HG03469 (cell line): Measurements from ENCODE around the gene NFE2L1.

Experiments used
- ATAC-seq: cut with Tn5 transposase; IDR thresholded peaks from one replicate; pipeline ENCODE4 v1.9.1; 2021; ENCODE audit warnings: mild to moderate bottlenecking, moderate library complexity, moderate number of reproducible peaks; ENCODE audit not compliant: unreplicated experiment

The NFE2L1 gene

DNA sequence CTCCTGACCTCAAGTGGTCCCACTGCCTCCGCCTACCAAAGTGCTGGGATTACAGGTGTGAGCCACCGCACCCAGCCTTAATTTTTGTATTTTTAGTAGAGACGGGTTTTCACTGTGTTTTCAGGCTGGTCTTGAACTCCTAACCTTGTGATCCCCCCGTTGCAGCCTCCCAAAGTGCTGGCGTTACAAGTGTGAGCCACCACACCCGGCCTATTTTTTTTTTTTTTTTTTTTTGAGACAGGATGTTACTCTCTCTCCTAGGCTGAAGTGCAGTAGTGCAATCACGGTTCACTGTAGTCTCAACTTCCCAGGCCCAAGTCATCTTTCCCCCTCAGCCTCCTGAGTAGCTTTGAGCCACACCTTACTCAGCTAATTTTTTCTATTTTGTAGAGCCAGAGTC is 56.3 kb downstream of the NFE2L1 start:
- ATAC-seq: no peak

DNA sequence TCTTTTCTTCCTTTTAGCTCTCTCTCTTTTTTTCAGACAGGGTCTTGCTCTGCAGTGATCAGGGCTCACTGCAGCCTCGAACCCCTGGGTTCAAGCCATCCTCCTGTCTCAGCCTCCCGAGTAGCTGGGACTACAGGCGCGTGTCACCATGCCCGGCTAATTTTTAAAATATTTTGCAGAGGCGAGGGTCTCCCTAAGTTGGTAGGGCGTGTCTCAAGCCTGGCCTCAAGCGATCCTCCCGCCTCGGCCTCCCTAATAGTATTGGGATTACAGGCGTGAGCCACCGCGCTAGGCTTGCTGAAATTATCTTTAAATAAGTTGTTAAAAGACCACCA is 58.6 kb downstream of the NFE2L1 start:
- ATAC-seq: no peak

DNA sequence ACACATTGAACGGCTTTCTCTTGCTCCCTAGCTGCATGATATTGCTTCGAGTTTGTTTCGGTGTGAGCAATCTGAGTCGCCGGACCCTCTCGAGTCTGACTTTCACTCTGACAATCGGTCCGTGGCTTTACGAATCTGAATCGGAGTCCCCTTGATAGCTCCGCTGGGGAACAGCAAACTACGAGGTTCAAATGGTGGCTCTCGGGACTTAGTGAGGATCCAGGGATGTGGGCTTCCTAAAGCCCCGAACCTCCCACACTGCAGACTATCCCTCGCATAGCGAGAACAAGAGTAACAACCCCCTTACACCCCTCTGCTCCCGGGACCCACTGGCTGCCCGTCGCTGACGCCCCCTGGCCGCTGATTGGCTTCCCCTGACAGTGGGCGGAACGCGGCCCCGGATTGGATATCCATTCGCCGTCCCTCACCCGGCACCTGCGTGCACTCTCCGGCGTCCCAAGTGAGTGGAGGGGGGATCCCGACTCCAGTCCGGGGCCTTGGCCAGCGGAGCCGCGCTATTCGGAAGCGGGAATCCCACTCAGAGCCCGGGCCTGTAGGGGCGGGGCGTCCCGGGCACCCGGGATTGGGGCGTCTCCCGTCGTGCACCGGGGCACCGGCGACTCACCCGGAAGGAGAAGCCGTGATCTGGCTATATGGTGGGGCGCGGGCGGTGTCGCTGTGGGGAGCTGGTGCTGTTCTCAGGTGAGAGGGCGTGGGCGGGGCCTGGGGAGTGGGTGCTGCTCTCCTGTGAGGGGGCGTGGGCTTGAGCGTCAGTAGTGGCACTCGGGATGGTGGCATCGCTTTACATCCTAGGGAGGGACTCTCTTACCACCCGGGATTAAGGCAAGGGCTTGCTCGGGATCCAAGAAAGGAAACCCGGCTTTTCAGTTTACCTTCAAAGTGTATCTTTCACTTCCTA is 59.2 kb downstream of the NFE2L1 start, which contains the start of gene SNX11:
Gene SNX11 (plus strand): TSS at position 630 of the 919 bp plus-strand sequence. CDS start 4,278 bp downstream, outside the sequence.
- ATAC-seq: peak; percentile 57

DNA sequence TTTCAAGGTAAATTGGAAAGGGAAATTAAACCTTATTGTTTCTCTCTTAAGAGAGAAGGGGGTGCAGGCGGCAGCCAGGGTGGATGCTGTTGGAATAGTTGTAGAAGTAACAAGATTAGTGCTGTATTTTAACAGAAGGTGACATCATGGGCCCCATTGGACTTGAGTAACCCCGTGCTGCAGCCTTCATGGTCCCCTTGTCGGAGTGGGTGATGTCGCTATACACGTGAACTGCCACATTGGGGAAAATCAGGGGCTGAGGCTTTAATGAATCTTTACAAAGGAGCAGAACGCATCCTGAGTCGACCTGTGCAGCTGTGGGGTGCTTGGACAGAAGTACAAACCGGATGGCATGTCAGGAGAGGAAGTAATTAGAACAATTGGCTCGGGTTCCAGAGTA is 62.6 kb downstream of the NFE2L1 start:
- no peak for ATAC-seq
